SK-N-SH (cell line): Measurements from ENCODE around the gene KLHL42. TPM values are rescaled to one million over a fixed set of nuclear protein-coding genes. Genes with fewer than 3 reads are reported as not detected.

Experiments used
- CTCF ChIA-PET: fragments of 300-600, 350-600 bp; formaldehyde crosslinking; extraction: SDS; loops from one replicate; lab custom pipeline; 2021; lab: Yijun Ruan, JAX
- POLR2A ChIA-PET: fragments of 350-600 bp; sonication (Branson Sonifier 250); formaldehyde crosslinking; extraction: SDS; loops from one replicate; lab custom pipeline; 2020; ENCODE audit warnings: antibody characterized with exemption, inconsistent platforms; lab: Yijun Ruan, JAX
- DNase-seq: peaks from one replicate; pipeline ENCODE4 v3.0.0; 2012
- H2AFZ ChIP-seq: fragments of 200-600 bp; sonication (generic); 2 replicates; pipeline ENCODE4 v1.8.1; 2016; ENCODE audit warnings: antibody characterized with exemption, mild to moderate bottlenecking, low read depth
- H3F3A ChIP-seq: fragments of 200-600 bp; sonication (generic); replicated peaks from 2 replicates; pipeline ENCODE3; 2016; ENCODE audit warnings: antibody characterized with exemption, mild to moderate bottlenecking; ENCODE audit not compliant: insufficient read depth
- H3K27ac ChIP-seq, 2 experiments: fragments of 200-500 bp in 1 of 2; fragments of 200-600 bp in 1 of 2; sonication (Bioruptor generic) in 1 of 2; sonication (generic), shearing (Covaris generic) in 1 of 2; 2 replicates each; pipeline versions ENCODE4 v1.5.1 to v1.6.1; 2014 to 2016; ENCODE audit warnings: low read depth in 2 of 2, inconsistent platforms in 1 of 2, low read length in 1 of 2, mild to moderate bottlenecking in 1 of 2, mixed read lengths in 1 of 2
- H3K27me3 ChIP-seq: fragments of 200-600 bp; sonication (generic), shearing (Covaris generic); 2 replicates; pipeline ENCODE4 v1.6.1; 2016; ENCODE audit warnings: mixed run types; ENCODE audit not compliant: insufficient read depth
- H3K36me3 ChIP-seq, 2 experiments: fragments of 200-500 bp in 1 of 2; fragments of 200-600 bp in 1 of 2; sonication (Bioruptor generic) in 1 of 2; sonication (generic) in 1 of 2; replicated peaks in 1 of 2; 2 replicates each; pipeline versions ENCODE3 to v1.5.1; 2014 to 2016; ENCODE audit warnings: low read length in 1 of 2, mild to moderate bottlenecking in 1 of 2; ENCODE audit not compliant: insufficient read depth in 2 of 2, control insufficient read depth in 1 of 2
- H3K4me1 ChIP-seq, 2 experiments: fragments of 200-500 bp in 1 of 2; fragments of 200-600 bp in 1 of 2; sonication (Bioruptor generic) in 1 of 2; sonication (generic), shearing (Covaris generic) in 1 of 2; 2 replicates each; pipeline versions ENCODE4 v1.5.1 to v1.6.1; 2014 to 2016; ENCODE audit warnings: low read depth in 1 of 2, low read length in 1 of 2, mixed run types in 1 of 2; ENCODE audit not compliant: insufficient read depth in 2 of 2, control insufficient read depth in 1 of 2
- H3K4me2 ChIP-seq: fragments of 200-600 bp; sonication (generic), shearing (Covaris generic); 2 replicates; pipeline ENCODE4 v1.6.1; 2017; ENCODE audit warnings: mixed run types
- H3K4me3 ChIP-seq, 2 experiments: fragments of 200-500 bp in 1 of 2; fragments of 200-600 bp in 1 of 2; sonication (Bioruptor generic) in 1 of 2; sonication (generic), shearing (Covaris generic) in 1 of 2; 2 replicates each; pipeline versions ENCODE4 v1.5.1 to v1.8.1; 2014 to 2016; ENCODE audit warnings: low read depth in 2 of 2, inconsistent platforms in 1 of 2, low read length in 1 of 2, mild to moderate bottlenecking in 1 of 2, mixed read lengths in 1 of 2, moderate library complexity in 1 of 2
- H3K79me2 ChIP-seq: fragments of 200-600 bp; sonication (generic); 2 replicates; pipeline ENCODE4 v1.8.1; 2017; ENCODE audit warnings: mild to moderate bottlenecking; ENCODE audit not compliant: insufficient read depth
- H3K9ac ChIP-seq: fragments of 200-600 bp; sonication (generic); 2 replicates; pipeline ENCODE4 v1.6.1; 2017; ENCODE audit warnings: mixed run types
- H3K9me2 ChIP-seq: fragments of 200-600 bp; sonication (generic); 2 replicates; pipeline ENCODE4 v1.6.1; 2017; ENCODE audit warnings: mixed run types
- H3K9me3 ChIP-seq: fragments of 200-600 bp; sonication (generic); 2 replicates; pipeline ENCODE4 v1.6.1; 2017; ENCODE audit warnings: mixed run types, mild to moderate bottlenecking, moderate library complexity
- H4K20me1 ChIP-seq: fragments of 200-600 bp; sonication (generic); 2 replicates; pipeline ENCODE4 v1.6.1; 2017; ENCODE audit warnings: mild to moderate bottlenecking, mixed run types; ENCODE audit not compliant: insufficient read depth
- EP300 ChIP-seq, 2 experiments: IDR thresholded peaks; 2 replicates each; pipeline versions ENCODE4 v1.4.0 to v1.6.1; 2012; ENCODE audit warnings: borderline replicate concordance in 1 of 2, low read depth in 1 of 2, low read length in 1 of 2
- EZH2phosphoT487 ChIP-seq: fragments of 200-600 bp; sonication (generic); IDR thresholded peaks from 2 replicates; pipeline ENCODE4 v1.6.1; 2017; ENCODE audit warnings: low read depth, mixed run types, mild to moderate bottlenecking, antibody characterized with exemption, moderate library complexity, borderline replicate concordance
- IRF3 ChIP-seq: fragments of 150-350 bp; IDR thresholded peaks from 2 replicates; pipeline ENCODE4 v1.6.1; 2016; ENCODE audit warnings: mild to moderate bottlenecking, low read depth, low read length
- JUND ChIP-seq: IDR thresholded peaks from 2 replicates; pipeline ENCODE4 v1.4.0; 2012
- NFIC ChIP-seq: IDR thresholded peaks from 2 replicates; pipeline ENCODE4 v1.4.0; 2012; ENCODE audit warnings: borderline replicate concordance
- PBX3 ChIP-seq: IDR thresholded peaks from 2 replicates; pipeline ENCODE4; 2012
- RXRA ChIP-seq: IDR thresholded peaks from 2 replicates; pipeline ENCODE4 v1.4.0; 2012; ENCODE audit warnings: low read depth, mild to moderate bottlenecking, borderline replicate concordance
- YY1 ChIP-seq: IDR thresholded peaks from 2 replicates; pipeline ENCODE4 v1.4.0; 2012; ENCODE audit warnings: low read depth, mild to moderate bottlenecking
- WGBS: methylation state at CpG from one replicate; pipeline ENCODE4 v1.1.6; 2017; ENCODE audit warnings: low lambda C conversion rate; 5-methylcytosine and 5-hydroxymethylcytosine counted together
- polyA plus RNA-seq, 3 experiments: library from polyadenylated mRNA; depleted of rRNA; stranded (reverse); fragments of >200 nt; gene quantifications; 2 replicates each; pipeline ENCODE4 v1.2.3, GENCODE V29; 2012
- TF ChIP-seq, protein P1 (sequence below): IDR thresholded peaks from 2 replicates; pipeline ENCODE4 v1.6.1; 2012; ENCODE audit warnings: mild to moderate bottlenecking, low read depth, low read length, moderate library complexity

Gene KLHL42
- polyA plus RNA-seq, 1 of the 3 experiments (the other 2 are of a cell fraction), result 11.7 TPM

GRCh38 chr12:27808841-27809240 is 28.8 kb downstream of the KLHL42 start (continued):
- TF ChIP-seq, protein P1, sequence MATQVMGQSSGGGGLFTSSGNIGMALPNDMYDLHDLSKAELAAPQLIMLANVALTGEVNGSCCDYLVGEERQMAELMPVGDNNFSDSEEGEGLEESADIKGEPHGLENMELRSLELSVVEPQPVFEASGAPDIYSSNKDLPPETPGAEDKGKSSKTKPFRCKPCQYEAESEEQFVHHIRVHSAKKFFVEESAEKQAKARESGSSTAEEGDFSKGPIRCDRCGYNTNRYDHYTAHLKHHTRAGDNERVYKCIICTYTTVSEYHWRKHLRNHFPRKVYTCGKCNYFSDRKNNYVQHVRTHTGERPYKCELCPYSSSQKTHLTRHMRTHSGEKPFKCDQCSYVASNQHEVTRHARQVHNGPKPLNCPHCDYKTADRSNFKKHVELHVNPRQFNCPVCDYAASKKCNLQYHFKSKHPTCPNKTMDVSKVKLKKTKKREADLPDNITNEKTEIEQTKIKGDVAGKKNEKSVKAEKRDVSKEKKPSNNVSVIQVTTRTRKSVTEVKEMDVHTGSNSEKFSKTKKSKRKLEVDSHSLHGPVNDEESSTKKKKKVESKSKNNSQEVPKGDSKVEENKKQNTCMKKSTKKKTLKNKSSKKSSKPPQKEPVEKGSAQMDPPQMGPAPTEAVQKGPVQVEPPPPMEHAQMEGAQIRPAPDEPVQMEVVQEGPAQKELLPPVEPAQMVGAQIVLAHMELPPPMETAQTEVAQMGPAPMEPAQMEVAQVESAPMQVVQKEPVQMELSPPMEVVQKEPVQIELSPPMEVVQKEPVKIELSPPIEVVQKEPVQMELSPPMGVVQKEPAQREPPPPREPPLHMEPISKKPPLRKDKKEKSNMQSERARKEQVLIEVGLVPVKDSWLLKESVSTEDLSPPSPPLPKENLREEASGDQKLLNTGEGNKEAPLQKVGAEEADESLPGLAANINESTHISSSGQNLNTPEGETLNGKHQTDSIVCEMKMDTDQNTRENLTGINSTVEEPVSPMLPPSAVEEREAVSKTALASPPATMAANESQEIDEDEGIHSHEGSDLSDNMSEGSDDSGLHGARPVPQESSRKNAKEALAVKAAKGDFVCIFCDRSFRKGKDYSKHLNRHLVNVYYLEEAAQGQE, result no peak

DNA sequence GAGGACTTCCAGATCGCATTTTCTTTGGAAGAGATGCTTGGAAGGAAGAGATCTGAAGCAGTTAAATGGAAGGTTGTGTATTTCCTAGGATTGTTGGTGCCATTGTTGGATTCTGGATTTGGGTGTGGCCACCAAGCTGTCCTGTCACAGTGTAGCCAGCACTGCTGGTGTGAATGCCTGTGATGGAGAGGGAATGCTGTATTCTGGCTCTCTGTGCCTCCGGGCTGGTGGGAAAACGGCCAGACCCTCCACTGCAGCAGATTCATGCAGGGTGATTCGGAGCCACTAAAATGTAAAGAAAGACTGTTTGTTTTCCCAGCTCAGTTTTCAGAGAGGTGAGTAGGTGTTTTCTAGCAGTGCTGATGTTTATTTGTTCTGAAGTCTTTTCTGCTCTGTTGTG is 30.7 kb downstream of the KLHL42 start:
- Histone ChIP-seq H3K36me3 (no peaks in the 10 kb centered on the region), H3K4me3 (no peak overlapping the region), H3F3A (no peaks in the 10 kb centered on the region), H3K27me3 (no peaks in the 10 kb centered on the region), H3K9me2 (no peaks in the 10 kb centered on the region), H3K27ac (no peak overlapping the region), H3K4me1 (peaks cover 0 to 5% of the 10 kb centered on the region in 2 experiments; a peak in 1 of 4 replicates), H2AFZ (no peak overlapping the region), H3K4me2 (no peak overlapping the region), H4K20me1 (no peaks in the 10 kb centered on the region), H3K9me3 (no peaks in the 10 kb centered on the region), H3K9ac (no peak overlapping the region), H3K79me2 (no peaks in the 10 kb centered on the region)
- 53% methylated on average over 4 of the region's 4 CpGs for WGBS
- ChIA-PET CTCF (interaction anchor here (0.8 to 1.8 kb wide), 3 partner anchors 9 to 78 kb away, joined by 3 to 4 read pairs (median 4); no protein-coding TSS in a partner anchor), POLR2A (interaction anchor here (2.0 kb wide), 1 partner anchor 31 kb away, joined by 11 read pairs; the partner anchor contains the start of genes KLHL42 and MANSC4)
- peak; percentile 17 for DNase-seq
- TF ChIP-seq YY1 (no peak), EP300 (IDR thresholded peaks at IDR 0.05; ENCODE audit: borderline replicate concordance in 1 of 2, low read depth in 1 of 2, low read length in 1 of 2) (no peak), IRF3 (no peak), NFIC (no peak), EZH2phosphoT487 (no peak), PBX3 (no peak), JUND (no peak), RXRA (no peak)
